ENCODE measurements around the gene MED8. TPM values are rescaled to one million over a fixed set of nuclear protein-coding genes. Genes with fewer than 3 reads are reported as not detected.
A peak's percentile ranks its signal among the peaks of the same experiment; 100 is the strongest.

Gene MED8
- total and polyA plus RNA-seq, 4 donors, result 28.9 to 34.9 (median 32.4) TPM

DNA sequence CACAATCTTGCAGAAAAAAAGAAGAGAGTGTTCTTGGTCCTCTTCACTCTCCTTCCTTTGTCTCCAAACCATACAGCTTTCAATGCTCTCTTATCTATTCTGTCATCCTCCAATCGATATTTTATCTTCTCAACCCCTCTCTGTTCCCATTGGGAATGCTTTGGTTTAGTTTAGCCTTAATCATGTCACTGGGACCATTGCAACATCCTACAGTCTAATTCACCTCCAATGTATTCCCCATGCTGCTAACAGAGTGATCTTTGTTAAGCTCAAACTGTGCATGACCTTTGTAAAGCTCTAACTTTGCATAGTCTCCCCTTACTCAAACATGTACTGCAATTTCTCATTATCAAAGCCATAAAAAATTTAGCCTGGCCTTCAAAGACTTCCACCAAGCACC is 49.0 kb downstream of the MED8 start:
- H3K4me1 ChIP-seq (ENCODE audit: control insufficient read depth in 1 of 2, insufficient read depth in 2 of 2, low read length in 2 of 2), result no peaks in the 10 kb centered on the region
- 73 to 79% methylated on average over 1 of the region's 1 CpG for WGBS, 2 donors
- ATAC-seq (ENCODE audit: low FRiP score) (no peak), DNase-seq (no peak)
- no peak overlapping the region for H3K4me3 ChIP-seq (ENCODE audit: low read length in 2 of 2)
- H3K36me3 ChIP-seq (ENCODE audit: control insufficient read depth in 1 of 2, insufficient read depth in 2 of 2, low read length in 1 of 2), result no peaks in the 10 kb centered on the region
- intact Hi-C loops (cut with DNase I), result no loop called here
- H3K9me3 ChIP-seq (ENCODE audit: control insufficient read depth, low read length), result no peaks in the 10 kb centered on the region
- H3K27me3 ChIP-seq (ENCODE audit: control insufficient read depth in 1 of 2, insufficient read depth in 2 of 2, low read length in 1 of 2), result no peaks in the 10 kb centered on the region
- H3K27ac ChIP-seq (ENCODE audit: low read depth in 1 of 2, low read length in 2 of 2), result no peak overlapping the region

DNA sequence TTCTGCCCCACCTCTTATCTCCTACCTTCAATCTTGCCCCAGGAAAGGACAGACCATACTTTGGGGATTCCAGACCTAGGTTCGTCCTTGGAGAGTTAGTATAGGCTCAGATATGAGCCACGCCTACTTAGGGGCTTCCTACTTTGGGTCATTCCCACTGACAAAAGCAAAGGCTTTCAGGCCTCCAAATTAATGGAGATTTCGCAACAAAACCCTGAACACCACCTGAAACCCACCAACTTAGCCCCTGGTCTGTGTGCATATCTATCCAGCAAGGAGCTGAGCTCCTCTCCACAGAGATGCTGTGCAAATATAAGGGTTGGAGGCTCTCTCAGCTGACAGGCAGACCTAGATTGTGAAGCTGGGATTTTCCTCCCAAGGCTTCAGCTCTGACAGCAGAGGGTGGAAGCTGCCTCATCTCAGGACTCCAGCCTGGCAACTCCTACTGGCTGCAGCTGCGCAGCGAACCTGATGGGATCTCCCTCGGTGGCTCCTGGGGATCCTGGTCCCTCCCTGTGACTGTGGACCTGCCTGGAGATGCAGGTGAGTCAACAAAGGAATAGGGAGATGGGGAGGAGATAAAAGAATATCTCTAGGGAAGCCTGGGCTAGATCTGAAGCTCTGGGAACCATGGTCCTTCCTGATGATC is 49.9 kb downstream of the MED8 start:
- DNase-seq, result peak in 1 of 2 donors; percentile 41
- 92 to 96% methylated on average over 6 of the region's 6 CpGs for WGBS, 2 donors
- Histone ChIP-seq H3K27ac (ENCODE audit: low read depth in 1 of 2, low read length in 2 of 2) (no peak overlapping the region), H3K4me3 (ENCODE audit: low read length in 2 of 2) (no peak overlapping the region), H3K4me1 (ENCODE audit: control insufficient read depth in 1 of 2, insufficient read depth in 2 of 2, low read length in 2 of 2) (no peaks in the 10 kb centered on the region), H3K36me3 (ENCODE audit: control insufficient read depth in 1 of 2, insufficient read depth in 2 of 2, low read length in 1 of 2) (no peaks in the 10 kb centered on the region), H3K27me3 (ENCODE audit: control insufficient read depth in 1 of 2, insufficient read depth in 2 of 2, low read length in 1 of 2) (no peaks in the 10 kb centered on the region), H3K9me3 (ENCODE audit: control insufficient read depth, low read length) (no peaks in the 10 kb centered on the region)
- intact Hi-C loops (cut with DNase I), result no loop called here
- ATAC-seq (ENCODE audit: low FRiP score), result no peak

DNA sequence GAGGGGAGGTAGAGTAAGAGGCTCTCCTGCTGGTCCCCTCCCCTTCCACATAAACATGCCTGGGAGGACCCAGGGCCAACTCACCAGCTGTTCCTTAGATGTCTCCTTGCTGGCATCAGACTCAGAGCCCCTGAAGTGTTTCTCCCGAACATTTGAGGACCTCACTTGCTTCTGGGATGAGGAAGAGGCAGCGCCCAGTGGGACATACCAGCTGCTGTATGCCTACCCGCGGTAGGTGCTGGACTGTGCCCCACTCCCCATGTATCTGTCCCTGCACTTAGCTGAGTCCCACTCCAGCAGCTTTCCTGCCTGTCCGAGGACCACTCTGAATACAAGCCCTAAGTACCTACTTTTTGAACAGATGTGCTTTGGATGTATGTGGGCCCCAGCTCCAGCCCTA is 51.6 kb downstream of the MED8 start:
- no peak overlapping the region for H3K27ac ChIP-seq (ENCODE audit: low read depth in 1 of 2, low read length in 2 of 2)
- no peak overlapping the region for H3K4me3 ChIP-seq (ENCODE audit: low read length in 2 of 2)
- DNase-seq (peak in 1 of 2 donors; percentile 27), ATAC-seq (ENCODE audit: low FRiP score) (no peak)
- no peaks in the 10 kb centered on the region for H3K27me3 ChIP-seq (ENCODE audit: control insufficient read depth in 1 of 2, insufficient read depth in 2 of 2, low read length in 1 of 2)
- no peaks in the 10 kb centered on the region for H3K9me3 ChIP-seq (ENCODE audit: control insufficient read depth, low read length)
- intact Hi-C loops (cut with DNase I), result no loop called here
- H3K36me3 ChIP-seq (ENCODE audit: control insufficient read depth in 1 of 2, insufficient read depth in 2 of 2, low read length in 1 of 2), result no peaks in the 10 kb centered on the region
- H3K4me1 ChIP-seq (ENCODE audit: control insufficient read depth in 1 of 2, insufficient read depth in 2 of 2, low read length in 2 of 2), result no peaks in the 10 kb centered on the region
- 85 to 87% methylated on average over 5 of the region's 5 CpGs for WGBS, 2 donors

DNA sequence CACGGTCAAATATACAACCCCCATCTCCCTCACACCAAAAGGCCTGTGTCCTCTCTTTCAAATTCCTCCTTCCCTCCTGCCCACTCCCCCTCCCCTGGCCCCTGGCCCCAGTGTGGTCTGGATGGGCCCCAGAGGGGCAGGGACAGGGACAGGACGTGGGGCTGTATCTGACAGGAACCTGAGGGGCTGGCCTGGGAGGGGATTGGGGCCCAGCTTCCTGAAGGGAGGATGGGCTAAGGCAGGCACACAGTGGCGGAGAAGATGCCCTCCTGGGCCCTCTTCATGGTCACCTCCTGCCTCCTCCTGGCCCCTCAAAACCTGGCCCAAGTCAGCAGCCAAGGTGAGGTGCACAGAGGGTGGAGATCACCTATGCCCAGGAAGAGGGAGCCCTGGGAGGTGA is 52.0 kb downstream of the MED8 start, which contains the start of gene MPL:
Gene MPL, plus strand, starts transcription at position 231 of the 400 bp plus-strand sequence. Its CDS starts 31 bp downstream, at position 262.
- Histone ChIP-seq H3K36me3 (ENCODE audit: control insufficient read depth in 1 of 2, insufficient read depth in 2 of 2, low read length in 1 of 2) (no peaks in the 10 kb centered on the region), H3K4me3 (ENCODE audit: low read length in 2 of 2) (no peak within 1 kb of the TSS), H3K27me3 (ENCODE audit: control insufficient read depth in 1 of 2, insufficient read depth in 2 of 2, low read length in 1 of 2) (no peaks in the 10 kb centered on the region), H3K27ac (ENCODE audit: low read depth in 1 of 2, low read length in 2 of 2) (no peak within 1 kb of the TSS), H3K4me1 (ENCODE audit: control insufficient read depth in 1 of 2, insufficient read depth in 2 of 2, low read length in 2 of 2) (no peaks in the 10 kb centered on the region), H3K9me3 (ENCODE audit: control insufficient read depth, low read length) (no peaks in the 10 kb centered on the region)
- intact Hi-C loops (cut with DNase I), result no loop called here
- WGBS, 2 donors, result 82 to 83% methylated on average over 3 of the region's 3 CpGs
- ATAC-seq (ENCODE audit: low FRiP score) (no peak), DNase-seq (peak in 1 of 2 donors; percentile 53)

DNA sequence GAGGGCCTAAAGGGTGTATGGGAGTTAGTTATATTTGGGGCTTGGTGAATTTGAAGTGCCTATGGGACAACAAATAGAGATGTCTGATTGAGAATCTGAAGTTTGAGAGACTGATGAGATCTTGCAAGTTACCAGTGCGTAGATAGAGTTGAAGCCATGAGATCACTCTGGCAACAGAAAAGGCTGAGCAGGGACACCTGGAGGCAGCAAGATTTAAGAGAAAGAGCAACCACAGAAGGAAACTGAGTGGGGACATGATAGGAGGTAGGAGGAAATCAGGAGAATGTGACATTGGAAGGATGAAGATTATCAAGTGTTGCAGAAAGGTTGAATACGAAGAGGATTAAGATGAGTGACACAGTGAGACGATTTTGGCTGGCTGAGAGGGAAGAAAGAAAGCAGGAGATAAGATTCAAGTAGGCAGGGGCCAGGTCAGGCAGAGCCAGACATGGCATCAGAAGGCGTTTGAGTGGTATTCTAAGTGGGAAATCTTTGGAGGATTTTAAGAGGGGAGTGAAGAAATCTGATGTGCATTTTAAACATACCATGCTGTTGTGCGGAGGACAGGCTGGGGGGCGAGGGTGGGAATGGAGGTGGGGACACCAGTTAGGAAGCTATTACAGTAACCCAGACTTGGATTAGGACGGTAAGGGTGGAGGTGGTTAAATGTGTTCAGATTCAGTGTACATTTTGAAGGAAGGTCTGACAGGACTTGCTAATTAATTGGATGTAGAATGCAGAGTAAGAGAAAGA is 55.0 kb downstream of the MED8 start:
- DNase-seq (peak in 1 of 2 donors; percentile 53), ATAC-seq (ENCODE audit: low FRiP score) (no peak)
- WGBS, 2 donors, result 79% methylated on average over 7 of the region's 7 CpGs
- Histone ChIP-seq H3K27ac (ENCODE audit: low read depth in 1 of 2, low read length in 2 of 2) (no peak overlapping the region), H3K9me3 (ENCODE audit: control insufficient read depth, low read length) (no peaks in the 10 kb centered on the region), H3K27me3 (ENCODE audit: control insufficient read depth in 1 of 2, insufficient read depth in 2 of 2, low read length in 1 of 2) (no peaks in the 10 kb centered on the region), H3K4me1 (ENCODE audit: control insufficient read depth in 1 of 2, insufficient read depth in 2 of 2, low read length in 2 of 2) (no peaks in the 10 kb centered on the region), H3K4me3 (ENCODE audit: low read length in 2 of 2) (no peak overlapping the region), H3K36me3 (ENCODE audit: control insufficient read depth in 1 of 2, insufficient read depth in 2 of 2, low read length in 1 of 2) (no peaks in the 10 kb centered on the region)
- intact Hi-C loops (cut with DNase I), result no loop called here

Small RNA genes lying within 50 kb of the gene (microRNA-seq; reads per million reads assigned to microRNA genes)
- 2.0 to 8.3 reads per million in 2 donors for gene MIR6734

Other genes starting within 250 kb of the MED8 start
- gene EBNA1BP2, start 217.5 kb downstream of the MED8 start, total RNA-seq, result 10 to 100 TPM; 28.0 to 29.0 TPM
- gene EBNA1BP2, start 217.5 kb downstream of the MED8 start, polyA plus RNA-seq, result 10 to 100 TPM; 52.6 to 58.6 TPM
- gene CFAP57, start 217.5 kb downstream of the MED8 start, total RNA-seq, result under 1 TPM in 1 of 2 donors, not detected in 1; 0.13 TPM
- gene CFAP57, start 217.5 kb downstream of the MED8 start, polyA plus RNA-seq, result 1 to 10 TPM in 1 of 2 donors, under 1 TPM in 1; under 0.01 to 1.3 TPM
- gene TMEM125, start 119.8 kb downstream of the MED8 start, total RNA-seq, result not detected
- 1 to 10 TPM in 1 of 2 donors, not detected in 1; 6.1 TPM for gene TMEM125, start 119.8 kb downstream of the MED8 start, polyA plus RNA-seq
- not detected for gene C1orf210, start 104.2 kb downstream of the MED8 start, total RNA-seq
- 1 to 10 TPM in 1 of 2 donors, not detected in 1; 2.3 TPM for gene C1orf210, start 104.2 kb downstream of the MED8 start, polyA plus RNA-seq
- 10 to 100 TPM; 41.0 to 65.3 TPM for gene TIE1, start 88.8 kb downstream of the MED8 start, total RNA-seq
- 1 to 10 TPM; 4.0 to 4.1 TPM for gene TIE1, start 88.8 kb downstream of the MED8 start, polyA plus RNA-seq
- under 1 TPM; 0.18 to 0.52 TPM for gene MPL, start 52.0 kb downstream of the MED8 start, total RNA-seq
- gene MPL, start 52.0 kb downstream of the MED8 start, polyA plus RNA-seq, result under 1 TPM in 1 of 2 donors, not detected in 1; 0.20 TPM
- gene CDC20, start 30.8 kb downstream of the MED8 start, total RNA-seq, result 1 to 10 TPM in 1 of 2 donors, under 1 TPM in 1; 0.68 to 1.1 TPM
- gene CDC20, start 30.8 kb downstream of the MED8 start, polyA plus RNA-seq, result 1 to 10 TPM in 1 of 2 donors, under 1 TPM in 1; 0.36 to 1.0 TPM
- gene ELOVL1, start 21.8 kb downstream of the MED8 start, total RNA-seq, result 10 to 100 TPM; 57.4 to 57.9 TPM
- 10 to 100 TPM; 27.8 to 60.5 TPM for gene ELOVL1, start 21.8 kb downstream of the MED8 start, polyA plus RNA-seq
- gene SZT2, start 99 bp upstream of the MED8 start, total RNA-seq, result 10 to 100 TPM; 70.6 to 91.5 TPM
- 10 to 100 TPM in 1 of 2 donors, 1 to 10 TPM in 1; 5.6 to 22.6 TPM for gene SZT2, start 99 bp upstream of the MED8 start, polyA plus RNA-seq
- 10 to 100 TPM; 38.0 to 63.3 TPM for gene HYI, start 64.1 kb upstream of the MED8 start, total RNA-seq
- gene HYI, start 64.1 kb upstream of the MED8 start, polyA plus RNA-seq, result 100 to 1,000 TPM in 1 of 2 donors, 10 to 100 TPM in 1; 63.9 to 190 TPM
- 10 to 100 TPM; 59.6 to 86.2 TPM for gene PTPRF, start 141.1 kb upstream of the MED8 start, total RNA-seq
- 10 to 100 TPM; 11.6 to 21.7 TPM for gene PTPRF, start 141.1 kb upstream of the MED8 start, polyA plus RNA-seq

All from aorta (tissue), 5 donors.